Activated CD4-positive, alpha-beta T cell treated with anti-CD3 and anti-CD28 coated beads for 36 hours (primary cell): ENCODE data around the gene P2RY2. TPM values are rescaled to one million over a fixed set of nuclear protein-coding genes. Genes with fewer than 3 reads are reported as not detected.
A peak's percentile ranks its signal among the peaks of the same experiment; 100 is the strongest.

Experiments used
- ATAC-seq: fragments of 200-7000 bp; cut with Tn5 transposase; one replicate; pipeline ENCODE4 v1.10.0; 2021; ENCODE audit warnings: mild to moderate bottlenecking, moderate library complexity
- CTCF ChIA-PET: fragments of 350-600 bp; sonication (Branson Sonifier 250); formaldehyde crosslinking; loops from one replicate; lab custom pipeline; 2021; ENCODE audit warnings: antibody characterized with exemption; lab: Charles Lee
- POLR2A ChIA-PET: fragments of 350-600 bp; sonication (Branson Sonifier 250); formaldehyde crosslinking; loops from one replicate; lab custom pipeline; 2021; ENCODE audit warnings: antibody characterized with exemption, inconsistent platforms; lab: Charles Lee
- DNase-seq: peaks from one replicate; pipeline ENCODE4 v3.0.0-alpha.2; 2020
- H3K27ac Mint-ChIP-seq: one replicate; pipeline ENCODE4 v1.8.0; 2021; ENCODE audit warnings: mixed read lengths
- H3K27me3 Mint-ChIP-seq: one replicate; pipeline ENCODE4 v1.8.0; 2021; ENCODE audit warnings: mixed read lengths
- H3K36me3 Mint-ChIP-seq: one replicate; pipeline ENCODE4 v1.8.0; 2021; ENCODE audit warnings: low read depth, mixed read lengths
- H3K4me1 Mint-ChIP-seq: one replicate; pipeline ENCODE4 v1.8.0; 2021; ENCODE audit warnings: mixed read lengths
- H3K4me3 Mint-ChIP-seq: one replicate; pipeline ENCODE4 v1.8.0; 2021; ENCODE audit warnings: mild to moderate bottlenecking, moderate library complexity, mixed read lengths
- H3K9me3 Mint-ChIP-seq: one replicate; pipeline ENCODE4 v1.8.0; 2021; ENCODE audit warnings: low read depth, mixed read lengths
- intact Hi-C, 2 experiments: fragments of 100-400 bp; cut with DNase I in 1 of 2; cut with micrococcal nuclease in 1 of 2; formaldehyde crosslinking; loops; one replicate each; pipeline versions ENCODE4 v1.14.2 to v1.15.1; 2022 to 2024; cut with DNase I, micrococcal nuclease
- total RNA-seq, 2 experiments: library from RNA; stranded (reverse); gene quantifications; one replicate each; pipeline ENCODE4 v1.2.3, GENCODE V29; 2021

Gene P2RY2
- total RNA-seq, 2 experiments from 2014 or later: not detected

DNA sequence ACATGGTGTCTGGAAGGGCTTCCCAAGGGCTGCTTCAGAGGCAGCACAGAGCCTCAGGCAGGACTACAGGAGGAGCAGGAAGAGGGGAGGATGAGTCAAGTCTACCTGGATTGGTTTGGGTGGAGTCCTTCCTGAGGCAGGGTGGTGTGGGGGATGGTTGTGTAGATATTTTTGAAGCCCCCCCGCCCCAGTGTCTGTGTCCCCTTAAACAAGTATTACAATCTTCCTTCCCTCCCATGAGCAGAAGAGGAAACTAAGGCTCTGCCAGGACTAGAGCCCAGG, 41.3 kb upstream of the P2RY2 start:
- no peaks in the 10 kb centered on the region for H3K36me3 Mint-ChIP-seq
- intact Hi-C loops: loop anchor here (5.0 to 10.0 kb wide), 2 partner anchors 450 to 702 kb away; no protein-coding TSS in a partner anchor
- ChIA-PET CTCF (interaction anchor here (0.7 to 3.7 kb wide), 11 partner anchors 12 to 451 kb away, joined by 3 to 55 read pairs (median 6); no protein-coding TSS in a partner anchor), POLR2A (no interaction called here)
- DNase-seq (no peak), ATAC-seq (no peak)
- H3K4me3 Mint-ChIP-seq: no peak overlapping the region
- H3K9me3 Mint-ChIP-seq: no peaks in the 10 kb centered on the region
- no peaks in the 10 kb centered on the region for H3K4me1 Mint-ChIP-seq
- no peak overlapping the region for H3K27ac Mint-ChIP-seq
- no peaks in the 10 kb centered on the region for H3K27me3 Mint-ChIP-seq

- DNase-seq (no peak), ATAC-seq (no peak)
- H3K36me3 Mint-ChIP-seq: no peaks in the 10 kb centered on the region
- CTCF ChIA-PET: interaction anchor here (0.5 to 3.7 kb wide), 36 partner anchors 10 to 804 kb away, joined by 3 to 55 read pairs (median 5); no protein-coding TSS in a partner anchor
- H3K27me3 Mint-ChIP-seq: no peaks in the 10 kb centered on the region
- intact Hi-C loops: loop anchor here (5.0 to 10.0 kb wide), 2 partner anchors 450 to 703 kb away; no protein-coding TSS in a partner anchor
- POLR2A ChIA-PET: interaction anchor here (0.8 kb wide), 1 partner anchor 345 kb away, joined by 4 read pairs; no protein-coding TSS in a partner anchor
- no peaks in the 10 kb centered on the region for H3K9me3 Mint-ChIP-seq
- no peak overlapping the region for H3K27ac Mint-ChIP-seq
- H3K4me3 Mint-ChIP-seq: no peak overlapping the region
- H3K4me1 Mint-ChIP-seq: no peaks in the 10 kb centered on the region
These were observed 40.7 kb upstream of the P2RY2 start for GRCh38 chr11:73177380-73177777.

GRCh38 chr11:73177778-73178539, 40.1 kb upstream of the P2RY2 start:
- CTCF ChIA-PET: interaction anchor here (0.5 to 3.7 kb wide), 49 partner anchors 9 to 803 kb away, joined by 3 to 55 read pairs (median 4); no protein-coding TSS in a partner anchor
- Mint-ChIP-seq H3K36me3 (no peaks in the 10 kb centered on the region), H3K27me3 (no peaks in the 10 kb centered on the region), H3K27ac (no peak overlapping the region), H3K4me1 (no peaks in the 10 kb centered on the region), H3K4me3 (no peak overlapping the region), H3K9me3 (no peaks in the 10 kb centered on the region)
- ATAC-seq (peak; percentile 100), DNase-seq (peak; percentile 89)
- POLR2A ChIA-PET: interaction anchor here (0.8 kb wide), 1 partner anchor 346 kb away, joined by 4 read pairs; no protein-coding TSS in a partner anchor
- intact Hi-C loops: loop anchor here (1.0 to 10.0 kb wide), 6 partner anchors 254 to 703 kb away; no protein-coding TSS in a partner anchor

DNA sequence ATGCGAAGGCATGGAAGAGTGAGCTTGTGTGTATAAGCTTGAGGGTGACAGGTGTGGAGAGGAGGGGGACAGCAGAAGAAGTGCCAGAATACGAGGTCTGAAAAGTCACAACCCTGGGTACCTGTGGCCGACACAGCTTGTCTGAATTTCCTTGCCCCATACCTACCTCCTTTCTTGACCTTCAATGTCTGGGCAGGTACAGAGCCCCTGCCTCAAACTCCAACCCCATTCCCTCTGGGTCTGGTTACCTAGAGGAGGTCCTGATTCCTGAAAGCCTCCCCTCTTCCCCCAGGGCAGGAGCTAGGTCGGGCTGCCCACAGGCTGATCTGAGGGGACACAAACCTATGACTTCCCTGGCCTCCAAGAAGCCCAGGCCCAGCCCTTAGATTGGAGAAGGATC, 39.4 kb upstream of the P2RY2 start:
- ChIA-PET POLR2A (no interaction called here), CTCF (interaction anchor here (0.6 to 3.7 kb wide), 30 partner anchors 9 to 474 kb away, joined by 3 to 55 read pairs (median 4); no protein-coding TSS in a partner anchor)
- no peaks in the 10 kb centered on the region for H3K4me1 Mint-ChIP-seq
- DNase-seq (no peak), ATAC-seq (no peak)
- no peak overlapping the region for H3K4me3 Mint-ChIP-seq
- H3K36me3 Mint-ChIP-seq: no peaks in the 10 kb centered on the region
- no peak overlapping the region for H3K27ac Mint-ChIP-seq
- intact Hi-C loops: loop anchor here (1.0 to 10.0 kb wide), 6 partner anchors 254 to 704 kb away; no protein-coding TSS in a partner anchor
- no peaks in the 10 kb centered on the region for H3K9me3 Mint-ChIP-seq
- no peaks in the 10 kb centered on the region for H3K27me3 Mint-ChIP-seq

GRCh38 chr11:73182824-73183321, 35.2 kb upstream of the P2RY2 start:
- POLR2A ChIA-PET: interaction anchor here (0.6 kb wide), 1 partner anchor 336 kb away, joined by 3 read pairs; no protein-coding TSS in a partner anchor
- ATAC-seq: no peak

DNA sequence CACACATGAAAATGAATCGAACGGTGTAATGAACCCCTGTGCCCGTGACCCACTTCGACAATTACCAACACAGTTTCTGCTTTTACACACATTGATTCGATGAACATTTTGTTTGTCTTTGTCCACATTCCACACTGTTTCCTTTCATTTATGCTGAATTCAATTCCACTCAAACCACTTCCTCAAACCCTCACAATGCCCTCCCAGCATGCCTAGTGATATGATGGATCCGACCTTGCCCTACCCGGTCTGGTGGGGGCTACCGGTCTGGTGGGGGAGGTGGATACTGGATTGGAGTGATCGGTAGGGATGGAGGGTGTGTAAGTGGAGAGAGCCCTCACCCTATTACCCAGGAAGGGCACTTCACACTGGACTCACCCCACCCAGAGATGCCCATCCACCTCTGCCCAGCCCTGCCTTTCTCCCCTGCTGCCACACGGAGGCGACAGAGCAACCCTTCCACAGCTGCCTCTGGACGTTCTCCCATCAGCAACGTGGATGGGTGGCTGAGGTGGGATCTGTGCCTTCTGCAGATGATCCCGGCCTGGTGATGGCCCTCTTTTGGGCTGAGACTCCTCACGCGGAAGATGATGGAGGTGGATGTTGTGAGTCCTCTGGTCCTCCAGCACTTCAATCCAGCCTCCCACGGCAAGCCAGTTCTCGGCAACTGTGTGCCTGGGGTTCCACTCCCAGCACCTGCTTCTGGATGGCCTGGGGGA, 33.0 kb upstream of the P2RY2 start:
- intact Hi-C loops: loop anchor here (1.0 kb wide), 3 partner anchors 52 to 104 kb away; no protein-coding TSS in a partner anchor
- Mint-ChIP-seq H3K36me3 (no peaks in the 10 kb centered on the region), H3K27me3 (peaks cover 2% of the 10 kb centered on the region), H3K4me3 (peak overlapping the region; percentile 40), H3K27ac (no peak overlapping the region), H3K4me1 (peaks cover 6% of the 10 kb centered on the region), H3K9me3 (no peaks in the 10 kb centered on the region)
- DNase-seq (peak; percentile 77), ATAC-seq (peak; percentile 95)
- CTCF ChIA-PET: interaction anchor here (0.6 to 2.4 kb wide), 20 partner anchors 8 to 469 kb away, joined by 3 to 9 read pairs (median 4); no protein-coding TSS in a partner anchor
- POLR2A ChIA-PET: no interaction called here

More at GRCh38 chr11:73182824-73183321, 35.2 kb upstream of the P2RY2 start:
- H3K27me3 Mint-ChIP-seq: peaks cover 2% of the 10 kb centered on the region
- no peaks in the 10 kb centered on the region for H3K36me3 Mint-ChIP-seq
- H3K27ac Mint-ChIP-seq: no peak overlapping the region
- H3K9me3 Mint-ChIP-seq: no peaks in the 10 kb centered on the region
- DNase-seq: no peak
- no peak overlapping the region for H3K4me3 Mint-ChIP-seq
- CTCF ChIA-PET: interaction anchor here (0.5 to 2.1 kb wide), 11 partner anchors 8 to 478 kb away, joined by 3 to 8 read pairs (median 3); no protein-coding TSS in a partner anchor
- intact Hi-C loops: no loop called here
- H3K4me1 Mint-ChIP-seq: peaks cover 6% of the 10 kb centered on the region

GRCh38 chr11:73185680-73186293, 32.3 kb upstream of the P2RY2 start:
- ChIA-PET POLR2A (no interaction called here), CTCF (interaction anchor here (0.6 to 2.4 kb wide), 21 partner anchors 17 to 770 kb away, joined by 3 to 9 read pairs (median 4); no protein-coding TSS in a partner anchor)
- DNase-seq (no peak), ATAC-seq (no peak)
- H3K9me3 Mint-ChIP-seq: no peaks in the 10 kb centered on the region
- H3K27ac Mint-ChIP-seq: no peak overlapping the region
- peaks cover 2% of the 10 kb centered on the region for H3K27me3 Mint-ChIP-seq
- no peaks in the 10 kb centered on the region for H3K36me3 Mint-ChIP-seq
- H3K4me3 Mint-ChIP-seq: no peak overlapping the region
- H3K4me1 Mint-ChIP-seq: peaks cover 6% of the 10 kb centered on the region
- intact Hi-C loops: loop anchor here (1.0 kb wide), 3 partner anchors 52 to 104 kb away; no protein-coding TSS in a partner anchor

DNA sequence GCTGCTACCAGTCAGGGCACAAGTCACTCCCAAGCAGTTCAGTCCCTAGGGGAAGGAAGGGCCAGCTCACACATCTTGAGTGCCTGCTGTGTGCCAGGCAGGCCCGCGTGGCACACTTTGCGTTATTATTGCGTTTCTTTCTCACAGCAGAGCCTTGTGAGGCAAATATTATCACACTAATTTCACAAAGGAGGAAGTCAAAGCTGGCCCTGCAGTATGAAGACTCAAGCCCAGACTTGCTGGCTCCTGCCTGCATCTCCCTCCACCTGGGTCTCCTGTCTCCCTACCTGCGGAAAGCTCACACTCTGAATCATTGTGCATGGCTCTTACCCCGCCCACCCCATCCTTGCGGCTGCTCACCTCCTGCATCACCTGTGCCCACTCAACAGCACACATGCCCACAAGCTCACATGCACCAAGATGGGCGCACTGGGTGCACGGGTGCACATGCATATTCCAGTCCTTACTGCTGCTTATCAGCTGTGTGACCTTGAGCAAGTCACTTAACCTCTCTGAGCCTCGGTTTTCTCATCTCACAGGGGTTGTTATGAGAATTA, 31.7 kb upstream of the P2RY2 start:
- ChIA-PET POLR2A (no interaction called here), CTCF (interaction anchor here (0.6 to 2.4 kb wide), 18 partner anchors 18 to 770 kb away, joined by 3 to 8 read pairs (median 4); no protein-coding TSS in a partner anchor)
- intact Hi-C loops: no loop called here

GRCh38 chr11:73186886-73187285, 31.2 kb upstream of the P2RY2 start:
- POLR2A ChIA-PET: no interaction called here
- Mint-ChIP-seq H3K9me3 (no peaks in the 10 kb centered on the region), H3K36me3 (no peaks in the 10 kb centered on the region), H3K4me3 (no peak overlapping the region), H3K4me1 (peaks cover 6% of the 10 kb centered on the region), H3K27ac (no peak overlapping the region), H3K27me3 (peaks cover 2% of the 10 kb centered on the region)
- intact Hi-C loops: no loop called here
- DNase-seq (no peak), ATAC-seq (no peak)
- CTCF ChIA-PET: interaction anchor here (0.6 to 2.4 kb wide), 11 partner anchors 9 to 260 kb away, joined by 3 to 8 read pairs (median 5); no protein-coding TSS in a partner anchor

More for the DNA sequence above, 31.7 kb upstream of the P2RY2 start:
- H3K36me3 Mint-ChIP-seq: no peaks in the 10 kb centered on the region
- DNase-seq: no peak
- ATAC-seq: no peak
- H3K4me3 Mint-ChIP-seq: no peak overlapping the region
- no peaks in the 10 kb centered on the region for H3K9me3 Mint-ChIP-seq
- peaks cover 6% of the 10 kb centered on the region for H3K4me1 Mint-ChIP-seq
- H3K27ac Mint-ChIP-seq: no peak overlapping the region
- H3K27me3 Mint-ChIP-seq: peaks cover 2% of the 10 kb centered on the region

DNA sequence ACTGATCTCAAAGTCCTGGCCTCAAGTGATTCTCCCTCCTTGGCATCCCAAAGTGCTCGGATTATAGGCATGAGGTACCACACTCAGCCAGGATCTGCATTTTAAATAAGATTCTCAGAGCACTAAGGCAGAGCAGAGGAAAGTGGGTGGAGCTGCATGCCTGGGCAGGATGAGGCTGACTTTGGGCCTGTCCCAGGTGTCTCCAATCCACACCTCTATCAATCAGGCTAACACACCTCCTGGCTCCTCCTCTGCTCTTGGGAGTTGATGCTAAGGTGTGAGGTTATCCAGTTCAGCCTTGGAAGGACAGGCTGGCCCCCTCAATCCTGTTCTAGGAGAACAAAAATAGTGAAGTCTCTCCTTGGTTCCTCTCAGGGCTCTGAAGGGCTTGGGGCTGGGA, 30.2 kb upstream of the P2RY2 start:
- no peak overlapping the region for H3K4me3 Mint-ChIP-seq
- POLR2A ChIA-PET: no interaction called here
- no peaks in the 10 kb centered on the region for H3K36me3 Mint-ChIP-seq
- intact Hi-C loops: no loop called here
- CTCF ChIA-PET: interaction anchor here (0.9 to 1.2 kb wide), 2 partner anchors 8 to 10 kb away, joined by 3 to 6 read pairs; no protein-coding TSS in a partner anchor
- H3K9me3 Mint-ChIP-seq: no peaks in the 10 kb centered on the region
- H3K27ac Mint-ChIP-seq: no peak overlapping the region
- peaks cover 6% of the 10 kb centered on the region for H3K4me1 Mint-ChIP-seq
- ATAC-seq (no peak), DNase-seq (no peak)
- peaks cover 2% of the 10 kb centered on the region for H3K27me3 Mint-ChIP-seq
